NCI-H345 treated with DMSO at 0.1 percent for 48 hours (cell line): ENCODE results near the gene RELL2.
A peak's percentile ranks its signal among the peaks of the same experiment; 100 is the strongest.
"Not testable (repeated sequence)": the region's sequence is repeated elsewhere in the genome, so short reads cannot be mapped to it uniquely, and the experiment has no call there.

Source experiments
- DNase-seq: peaks from one replicate; lab custom pipeline; 2025; ENCODE audit not compliant: unreplicated experiment; lab: John Stamatoyannopoulos, UW

Gene RELL2

DNA sequence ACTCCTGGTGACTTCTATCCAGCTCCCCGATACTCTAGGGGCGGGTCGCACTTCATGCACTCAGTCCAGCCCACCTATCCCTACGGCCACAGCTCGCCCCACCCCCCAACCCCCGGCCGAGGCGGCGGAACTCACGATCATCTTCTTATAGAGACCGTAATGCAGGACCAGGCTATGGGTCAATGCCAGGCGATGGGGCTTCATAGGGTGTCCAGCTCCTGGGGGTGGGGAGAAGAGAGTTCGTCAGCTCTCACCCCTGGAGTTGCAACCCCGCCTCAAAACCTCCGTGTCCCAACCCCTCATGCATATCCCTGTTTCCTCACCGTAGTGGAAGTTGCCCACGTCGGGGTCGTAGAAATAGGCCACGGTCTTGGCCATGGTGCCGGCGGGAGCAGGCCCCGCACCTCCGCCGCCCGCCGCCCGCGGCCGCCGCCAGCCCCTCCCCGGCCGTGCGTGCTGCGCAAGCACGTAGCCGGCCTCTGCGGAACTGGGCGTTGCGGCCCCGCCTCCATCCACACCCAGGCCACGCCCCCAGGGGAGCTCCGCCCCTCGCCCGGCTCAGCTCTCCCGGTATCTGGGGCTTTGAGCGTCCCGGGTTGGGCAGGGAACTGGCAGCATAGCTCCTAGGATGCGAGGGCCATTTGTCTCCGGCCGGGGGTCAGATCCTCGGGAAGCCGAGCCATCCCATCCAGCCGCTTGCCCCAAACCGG is at the start of gene RELL2, which contains the start of gene HDAC3:
Gene RELL2, plus strand, starts transcription at position 585 of the 710 bp plus-strand sequence. CDS start 1,229 bp downstream, outside the sequence.
Gene HDAC3, minus strand, starts transcription at position 437 of the 710 bp plus-strand sequence. Its CDS starts 59 bp downstream, at position 378.
- DNase-seq = peak; percentile 88

DNA sequence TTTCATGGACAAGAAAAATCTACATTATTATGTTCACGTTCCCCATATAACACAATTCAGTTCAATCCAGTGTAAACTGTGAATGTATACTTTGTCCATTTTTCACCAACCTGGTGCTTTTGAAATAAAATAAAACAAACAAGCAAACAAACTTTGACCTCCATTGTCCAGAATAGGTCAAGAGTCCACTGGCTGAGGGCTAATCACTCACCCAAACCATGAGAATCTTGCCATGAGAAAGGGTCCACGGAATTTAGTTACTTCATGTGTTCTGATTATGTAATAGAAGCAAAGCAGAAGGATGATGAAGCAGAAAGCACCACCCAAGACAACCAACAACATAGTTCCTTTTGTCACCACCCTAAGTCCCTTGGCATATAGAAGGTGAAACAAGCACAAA is 46.7 kb upstream of the RELL2 start:
- no peak for DNase-seq

- no peak for DNase-seq
These were observed 39.9 kb upstream of the RELL2 start for GRCh38 chr5:141596867-141597266.

DNA sequence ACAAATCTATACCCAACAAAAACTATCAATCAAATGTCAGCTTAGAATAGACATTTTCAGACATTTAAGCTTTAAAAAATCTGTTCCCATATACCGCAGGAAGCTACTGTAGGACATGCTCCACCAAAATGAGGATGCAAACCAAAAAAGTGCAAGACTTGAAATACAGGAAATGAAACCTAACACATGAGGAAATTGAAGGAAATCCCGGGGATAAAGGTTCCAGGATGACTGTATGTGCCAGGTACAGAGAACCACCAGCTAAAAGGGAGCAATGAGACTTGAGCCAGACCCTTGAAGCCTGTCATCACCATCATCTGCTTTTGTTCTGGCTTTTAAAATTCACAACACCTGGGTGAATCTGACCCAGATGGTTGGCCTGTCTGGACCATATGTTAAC is 39.4 kb upstream of the RELL2 start:
- no peak for DNase-seq

DNA sequence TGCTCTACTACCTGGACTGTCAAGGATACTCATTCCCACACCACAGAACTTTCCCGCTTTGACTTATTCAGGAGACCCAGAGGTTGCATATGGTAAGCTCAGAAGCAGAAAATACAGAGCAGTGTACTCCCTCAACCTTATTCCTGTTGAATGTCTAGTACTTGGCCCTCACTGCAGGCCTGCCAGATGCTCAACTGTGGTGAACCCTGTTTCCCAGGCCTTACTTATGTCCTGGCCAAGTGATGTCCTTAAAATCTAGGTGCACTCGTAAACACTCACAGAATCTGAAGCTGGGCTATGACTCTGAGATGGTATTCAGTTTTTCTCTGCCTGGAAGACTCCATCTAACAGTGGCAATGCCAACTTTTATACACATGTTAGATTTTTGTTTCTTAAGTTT is 39.0 kb upstream of the RELL2 start:
- no peak for DNase-seq

GRCh38 chr5:141598391-141599345 is 38.1 kb upstream of the RELL2 start:
- no peak for DNase-seq

GRCh38 chr5:141602606-141603005 is 34.2 kb upstream of the RELL2 start:
- DNase-seq = no peak

DNA sequence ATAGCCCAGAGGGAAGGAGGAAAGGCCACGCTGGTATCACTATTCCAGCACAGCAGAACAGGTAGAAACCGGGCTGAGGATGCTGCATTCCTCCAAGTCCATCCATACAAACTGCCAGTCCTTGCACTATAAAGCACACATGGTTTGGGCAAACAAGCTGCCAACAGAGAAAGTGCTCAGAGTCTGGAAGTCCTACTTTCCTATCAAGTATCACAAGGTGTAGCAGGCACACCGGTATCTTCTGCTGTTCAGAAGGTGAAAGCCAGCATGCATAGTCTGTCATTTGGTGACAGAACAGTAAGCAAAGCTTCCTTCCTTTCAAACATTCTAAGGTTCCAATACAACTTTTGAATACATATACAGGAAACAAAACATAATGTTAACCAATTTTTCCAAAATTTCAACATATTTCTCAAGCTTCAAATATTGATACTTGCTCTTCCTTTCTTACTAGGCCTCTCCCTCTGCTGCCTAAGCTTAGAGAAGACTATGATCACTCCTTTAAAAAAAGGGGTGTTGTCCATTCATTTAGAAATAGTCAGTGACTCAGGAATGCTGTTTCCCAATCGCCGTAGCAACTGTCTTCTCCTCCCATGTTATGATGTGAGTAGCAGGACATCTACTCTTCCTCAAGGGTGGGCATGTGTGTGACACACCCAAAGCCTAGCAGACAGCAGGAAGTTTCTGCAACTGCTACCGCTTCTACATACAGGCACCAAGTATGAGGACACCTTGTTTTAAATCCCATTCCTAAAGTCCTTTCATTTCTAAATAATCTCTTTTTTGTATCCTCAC is 32.7 kb upstream of the RELL2 start:
- no peak for DNase-seq

- no peak for DNase-seq
These were observed 31.1 kb upstream of the RELL2 start for GRCh38 chr5:141605523-141606277.

GRCh38 chr5:141608046-141608445 is 28.8 kb upstream of the RELL2 start:
- no peak for DNase-seq

- no peak for DNase-seq
These were observed 28.2 kb upstream of the RELL2 start for GRCh38 chr5:141608557-141608956.

- DNase-seq = no peak
These were observed 27.8 kb upstream of the RELL2 start for GRCh38 chr5:141609044-141609443.

GRCh38 chr5:141609921-141610320 is 26.9 kb upstream of the RELL2 start:
- not testable (repeated sequence) for DNase-seq

GRCh38 chr5:141611289-141611688 is 25.5 kb upstream of the RELL2 start:
- no peak for DNase-seq

DNA sequence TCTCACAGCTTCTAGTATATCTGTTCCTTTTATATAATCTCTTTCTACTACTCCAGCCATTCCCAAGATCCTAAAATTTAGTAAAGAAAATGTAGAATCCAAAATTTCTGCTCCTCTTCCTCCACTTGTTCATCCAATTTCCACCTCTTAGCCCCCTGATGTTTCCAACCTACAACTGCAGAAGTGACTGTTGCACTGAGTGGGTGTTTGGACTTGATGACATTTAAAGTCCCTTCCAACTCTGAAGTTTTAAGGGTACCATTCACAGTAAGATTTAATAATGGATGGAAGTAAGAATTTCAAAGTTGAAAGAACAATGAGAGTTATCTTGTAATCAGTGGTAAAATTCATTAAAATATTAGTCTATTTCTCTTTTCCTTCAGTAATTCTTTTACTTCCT is 23.5 kb upstream of the RELL2 start:
- DNase-seq = no peak

DNA sequence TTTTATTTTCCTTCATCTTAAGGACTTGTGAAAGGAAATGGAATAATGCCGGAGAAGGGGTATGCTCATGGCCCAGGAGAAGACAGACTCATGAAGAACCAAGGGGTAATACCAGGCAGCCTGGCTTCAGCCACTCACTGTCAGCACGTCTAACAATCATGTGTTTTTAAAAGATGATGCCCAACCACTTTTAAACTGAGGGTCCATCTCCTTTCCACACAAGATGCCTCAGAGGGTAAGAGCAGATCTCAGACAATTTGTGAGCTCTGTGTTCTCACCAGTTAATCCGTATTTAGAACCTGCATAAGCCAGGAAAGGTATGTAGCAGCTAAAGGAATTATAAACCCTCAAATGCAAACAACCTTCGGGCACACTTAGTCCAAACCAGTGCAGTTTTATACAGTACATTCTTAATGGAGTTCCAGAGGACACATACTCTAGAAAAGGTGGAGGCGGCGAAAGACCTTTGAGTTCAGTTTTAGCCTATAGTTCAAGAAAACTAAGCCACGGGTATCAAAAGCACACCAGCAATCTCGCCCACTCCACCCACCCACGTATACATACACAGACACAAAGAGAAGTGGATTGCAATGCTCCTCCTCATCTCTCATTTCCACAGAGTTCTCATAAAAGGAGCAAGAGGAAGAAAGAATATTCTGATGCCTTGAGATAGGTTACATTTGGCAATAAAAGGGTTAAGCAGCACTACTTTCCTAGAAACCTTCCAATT is 20.6 kb upstream of the RELL2 start:
- no peak for DNase-seq

GRCh38 chr5:141617128-141617527 is 19.7 kb upstream of the RELL2 start:
- no peak for DNase-seq

DNA sequence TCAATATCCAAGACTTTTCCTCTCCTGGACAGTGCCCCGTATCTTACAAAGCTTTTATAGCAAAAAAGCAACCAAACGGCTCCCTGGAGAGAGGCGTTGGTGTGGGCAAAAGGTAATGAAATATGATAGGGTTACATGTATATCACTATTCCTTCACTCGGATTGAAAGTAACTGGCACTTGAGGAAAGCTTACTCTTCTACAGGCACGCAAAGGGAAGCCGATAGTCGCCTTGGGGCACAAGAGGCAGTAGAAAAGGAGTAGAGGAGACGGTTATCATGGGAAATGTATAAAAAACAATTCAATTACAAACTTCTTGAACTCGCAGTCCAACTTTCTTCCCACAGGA is 19.1 kb upstream of the RELL2 start:
- DNase-seq = no peak

GRCh38 chr5:141618030-141618803 is 18.6 kb upstream of the RELL2 start:
- peak; percentile 53 for DNase-seq
